GM23338 (cell line): ENCODE results near the gene ASCL5. TPM values are rescaled to one million over a fixed set of nuclear protein-coding genes. Genes with fewer than 3 reads are reported as not detected.

Source experiments
- ATAC-seq: fragments of 200-7000 bp; cut with Tn5 transposase; 3 replicates; pipeline ENCODE4 v1.9.1; 2020
- DNase-seq: peaks from one replicate; pipeline ENCODE4 v3.0.0-alpha.2; 2015; ENCODE audit warnings: low spot score
- H2AFZ ChIP-seq: fragments of 200-600 bp; sonication (generic); 2 replicates; pipeline ENCODE4 v1.8.0; 2016; ENCODE audit warnings: antibody characterized with exemption, mild to moderate bottlenecking, moderate library complexity
- H3F3A ChIP-seq: fragments of 200-600 bp; sonication (generic); replicated peaks from 2 replicates; pipeline ENCODE4 v1.8.0; 2017; ENCODE audit warnings: antibody characterized with exemption, mixed run types, low read depth
- H3K27ac ChIP-seq: fragments of 200-600 bp; sonication (generic); 2 replicates; pipeline ENCODE4 v1.6.1; 2016; ENCODE audit warnings: low read depth
- H3K27me3 ChIP-seq: fragments of 200-600 bp; sonication (generic); 2 replicates; pipeline ENCODE4 v1.8.0; 2016; ENCODE audit warnings: mild to moderate bottlenecking, mixed run types, moderate library complexity; ENCODE audit not compliant: insufficient read depth
- H3K36me3 ChIP-seq: fragments of 200-600 bp; sonication (generic); 2 replicates; pipeline ENCODE4 v1.8.0; 2016; ENCODE audit warnings: mild to moderate bottlenecking; ENCODE audit not compliant: insufficient read depth
- H3K4me1 ChIP-seq: fragments of 200-600 bp; sonication (generic); 2 replicates; pipeline ENCODE4 v1.8.0; 2016; ENCODE audit warnings: mild to moderate bottlenecking, moderate library complexity; ENCODE audit not compliant: insufficient read depth
- H3K4me2 ChIP-seq: fragments of 200-600 bp; sonication (generic); 2 replicates; pipeline ENCODE4 v1.7.1; 2017; ENCODE audit warnings: mixed run types
- H3K4me3 ChIP-seq: fragments of 200-600 bp; sonication (generic); 2 replicates; pipeline ENCODE4 v1.6.1; 2016; ENCODE audit warnings: mixed run types
- H3K79me2 ChIP-seq: fragments of 200-600 bp; sonication (generic); replicated peaks from 2 replicates; pipeline ENCODE4 v1.8.0; 2017; ENCODE audit warnings: mild to moderate bottlenecking; ENCODE audit not compliant: insufficient read depth
- H3K9me2 ChIP-seq: fragments of 200-600 bp; sonication (generic); 2 replicates; pipeline ENCODE4 v1.8.0; 2017; ENCODE audit not compliant: insufficient read depth
- H4K20me1 ChIP-seq: fragments of 200-600 bp; sonication (generic); replicated peaks from 2 replicates; pipeline ENCODE4 v1.8.0; 2017; ENCODE audit warnings: mild to moderate bottlenecking; ENCODE audit not compliant: insufficient read depth
- H3K27ac Mint-ChIP-seq: 2 replicates; pipeline ENCODE4 v1.8.0; 2020; ENCODE audit warnings: inconsistent platforms, mild to moderate bottlenecking, moderate library complexity, mixed read lengths
- H3K27me3 Mint-ChIP-seq: 3 replicates; pipeline ENCODE4 v1.8.0; 2022; ENCODE audit warnings: low read depth, mild to moderate bottlenecking, moderate library complexity, mixed read lengths, inconsistent platforms; ENCODE audit not compliant: insufficient read depth, poor library complexity
- H3K36me3 Mint-ChIP-seq: 3 replicates; pipeline ENCODE4 v1.8.0; 2021; ENCODE audit warnings: low read depth, mild to moderate bottlenecking, inconsistent platforms, moderate library complexity, mixed read lengths
- H3K4me1 Mint-ChIP-seq: 3 replicates; pipeline ENCODE4 v1.8.0; 2020; ENCODE audit warnings: mild to moderate bottlenecking, inconsistent platforms, mixed read lengths
- H3K4me3 Mint-ChIP-seq: 3 replicates; pipeline ENCODE4 v1.8.0; 2021; ENCODE audit warnings: moderate library complexity, mild to moderate bottlenecking, inconsistent platforms, mixed read lengths
- H3K9me3 Mint-ChIP-seq: 3 replicates; pipeline ENCODE4 v1.8.0; 2020; ENCODE audit warnings: moderate library complexity, mild to moderate bottlenecking, inconsistent platforms, mixed read lengths
- CREB1 ChIP-seq: fragments of 250-450 bp; sonication (Bioruptor Pico); IDR thresholded peaks from 2 replicates; pipeline ENCODE4 v1.5.0; 2020; ENCODE audit warnings: low read depth, mild to moderate bottlenecking, moderate library complexity
- EZH2 ChIP-seq: fragments of 200-600 bp; sonication (generic); IDR thresholded peaks from one replicate; pipeline ENCODE4 v1.8.0; 2017; ENCODE audit warnings: antibody characterized with exemption, mild to moderate bottlenecking, low read depth; ENCODE audit not compliant: unreplicated experiment
- JUNB ChIP-seq: IDR thresholded peaks from one replicate; pipeline ENCODE4 v1.6.1; 2016; ENCODE audit warnings: antibody characterized with exemption; ENCODE audit not compliant: unreplicated experiment
- NANOG ChIP-seq: IDR thresholded peaks from 2 replicates; pipeline ENCODE4 v1.6.1; 2016; ENCODE audit warnings: antibody characterized with exemption, borderline replicate concordance
- POLR2AphosphoS5 ChIP-seq: IDR thresholded peaks from 2 replicates; pipeline ENCODE4 v1.6.1; 2016; ENCODE audit warnings: antibody characterized with exemption, low read depth
- ZNF114 ChIP-seq: fragments of 250-450 bp; sonication (Bioruptor Pico); IDR thresholded peaks from 2 replicates; pipeline ENCODE4 v1.5.0; 2020; ENCODE audit warnings: mild to moderate bottlenecking, moderate library complexity
- polyA plus RNA-seq: library from polyadenylated mRNA; unstranded; fragments of >200 nt; fragmentation: Nextera tagmentation; extraction: Ambion mirVana; gene quantifications from 2 replicates; pipeline ENCODE4 v1.2.1, GENCODE V29; 2016
- total RNA-seq: library from RNA; depleted of rRNA; stranded (reverse); fragments of >200 nt; shearing (Covaris generic); gene quantifications from 2 replicates; pipeline ENCODE4 v1.2.3, GENCODE V29; 2014
- TF ChIP-seq, protein P1 (sequence below), 2 experiments: fragments of 200-600 bp in 1 of 2; sonication (generic) in 1 of 2; conservative IDR thresholded peaks; 2 replicates each; pipeline versions ENCODE4 v1.5.1 to v1.6.1; 2016 to 2017; ENCODE audit warnings: antibody characterized with exemption in 2 of 2, low read depth in 2 of 2, mild to moderate bottlenecking in 2 of 2, moderate library complexity in 1 of 2
- TF ChIP-seq, protein P2 (sequence below): IDR thresholded peaks from 2 replicates; pipeline ENCODE4 v1.6.1; 2016; ENCODE audit warnings: antibody characterized with exemption
- TF ChIP-seq, protein P3 (sequence below): fragments of 250-450 bp; sonication (Bioruptor Pico); IDR thresholded peaks from 2 replicates; pipeline ENCODE4 v1.5.0; 2020; ENCODE audit warnings: mild to moderate bottlenecking, moderate library complexity

Gene ASCL5
- total and polyA plus RNA-seq, 2 experiments from 2014 or later, result not detected

- Mint-ChIP-seq H3K9me3 (no peaks in the 10 kb centered on the region), H3K4me1 (peaks cover 5% of the 10 kb centered on the region), H3K36me3 (no peaks in the 10 kb centered on the region), H3K4me3 (no peak overlapping the region), H3K27me3 (peaks cover 2% of the 10 kb centered on the region), H3K27ac (no peak overlapping the region)
- H3K4me2 ChIP-seq, result no peak overlapping the region
- no peaks in the 10 kb centered on the region for H3K27me3 ChIP-seq
- no peaks in the 10 kb centered on the region for H4K20me1 ChIP-seq
- H3F3A ChIP-seq, result no peaks in the 10 kb centered on the region
- no peak overlapping the region for H3K4me3 ChIP-seq
- H2AFZ ChIP-seq, result no peak overlapping the region
- TF ChIP-seq NANOG, result no peak
- TF ChIP-seq CREB1 (CRISPR knock-in tag), result no peak
- TF ChIP-seq, protein P1, sequence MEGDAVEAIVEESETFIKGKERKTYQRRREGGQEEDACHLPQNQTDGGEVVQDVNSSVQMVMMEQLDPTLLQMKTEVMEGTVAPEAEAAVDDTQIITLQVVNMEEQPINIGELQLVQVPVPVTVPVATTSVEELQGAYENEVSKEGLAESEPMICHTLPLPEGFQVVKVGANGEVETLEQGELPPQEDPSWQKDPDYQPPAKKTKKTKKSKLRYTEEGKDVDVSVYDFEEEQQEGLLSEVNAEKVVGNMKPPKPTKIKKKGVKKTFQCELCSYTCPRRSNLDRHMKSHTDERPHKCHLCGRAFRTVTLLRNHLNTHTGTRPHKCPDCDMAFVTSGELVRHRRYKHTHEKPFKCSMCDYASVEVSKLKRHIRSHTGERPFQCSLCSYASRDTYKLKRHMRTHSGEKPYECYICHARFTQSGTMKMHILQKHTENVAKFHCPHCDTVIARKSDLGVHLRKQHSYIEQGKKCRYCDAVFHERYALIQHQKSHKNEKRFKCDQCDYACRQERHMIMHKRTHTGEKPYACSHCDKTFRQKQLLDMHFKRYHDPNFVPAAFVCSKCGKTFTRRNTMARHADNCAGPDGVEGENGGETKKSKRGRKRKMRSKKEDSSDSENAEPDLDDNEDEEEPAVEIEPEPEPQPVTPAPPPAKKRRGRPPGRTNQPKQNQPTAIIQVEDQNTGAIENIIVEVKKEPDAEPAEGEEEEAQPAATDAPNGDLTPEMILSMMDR (conservative IDR thresholded peaks at IDR 0.05; ENCODE audit: low read depth in 2 of 2), result peak; percentile 77 to 94
- DNase-seq, result peak; percentile 82
- no peaks in the 10 kb centered on the region for H3K9me2 ChIP-seq
- no peaks in the 10 kb centered on the region for H3K79me2 ChIP-seq
- no peaks in the 10 kb centered on the region for H3K36me3 ChIP-seq
- no peak overlapping the region for H3K27ac ChIP-seq
- no peaks in the 10 kb centered on the region for H3K4me1 ChIP-seq
- peak; percentile 98 for ATAC-seq
Measured at GRCh38 chr1:201085902-201086735, 40.9 kb downstream of the ASCL5 start.

DNA sequence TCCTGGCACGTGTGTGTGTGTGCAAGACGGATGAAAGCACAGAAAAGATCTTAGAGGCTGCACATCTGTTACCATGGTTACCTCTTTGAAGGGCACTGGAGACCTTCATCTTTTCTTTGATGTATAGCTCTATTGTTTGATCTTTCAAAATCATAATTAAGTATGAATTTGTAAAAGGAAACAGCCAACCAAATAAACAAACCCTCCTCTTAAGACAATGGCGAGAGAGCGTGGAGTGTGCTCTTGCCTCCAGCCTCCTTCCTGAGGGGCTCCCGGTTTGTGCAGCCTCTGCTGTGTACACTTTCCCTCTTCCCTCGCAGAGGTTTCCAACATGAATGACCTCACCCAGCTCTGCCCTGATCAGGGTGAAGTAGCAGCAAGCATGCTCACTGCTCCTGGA, 42.7 kb downstream of the ASCL5 start:
- H3K4me3 ChIP-seq, result no peak overlapping the region
- no peaks in the 10 kb centered on the region for H3K9me2 ChIP-seq
- H2AFZ ChIP-seq, result no peak overlapping the region
- Mint-ChIP-seq H3K27me3 (peaks cover 2% of the 10 kb centered on the region), H3K4me3 (no peak overlapping the region), H3K36me3 (no peaks in the 10 kb centered on the region), H3K27ac (no peak overlapping the region), H3K4me1 (peaks cover 2% of the 10 kb centered on the region), H3K9me3 (no peaks in the 10 kb centered on the region)
- ATAC-seq, result no peak
- no peaks in the 10 kb centered on the region for H3K36me3 ChIP-seq
- H4K20me1 ChIP-seq, result no peaks in the 10 kb centered on the region
- no peaks in the 10 kb centered on the region for H3K27me3 ChIP-seq
- H3K27ac ChIP-seq, result no peak overlapping the region
- H3K79me2 ChIP-seq, result no peaks in the 10 kb centered on the region
- no peak overlapping the region for H3K4me2 ChIP-seq
- H3K4me1 ChIP-seq, result no peaks in the 10 kb centered on the region
- no peak for DNase-seq
- TF ChIP-seq, protein P2, sequence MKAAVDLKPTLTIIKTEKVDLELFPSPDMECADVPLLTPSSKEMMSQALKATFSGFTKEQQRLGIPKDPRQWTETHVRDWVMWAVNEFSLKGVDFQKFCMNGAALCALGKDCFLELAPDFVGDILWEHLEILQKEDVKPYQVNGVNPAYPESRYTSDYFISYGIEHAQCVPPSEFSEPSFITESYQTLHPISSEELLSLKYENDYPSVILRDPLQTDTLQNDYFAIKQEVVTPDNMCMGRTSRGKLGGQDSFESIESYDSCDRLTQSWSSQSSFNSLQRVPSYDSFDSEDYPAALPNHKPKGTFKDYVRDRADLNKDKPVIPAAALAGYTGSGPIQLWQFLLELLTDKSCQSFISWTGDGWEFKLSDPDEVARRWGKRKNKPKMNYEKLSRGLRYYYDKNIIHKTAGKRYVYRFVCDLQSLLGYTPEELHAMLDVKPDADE, result no peak
- no peak for TF ChIP-seq EZH2
- TF ChIP-seq, protein P3, sequence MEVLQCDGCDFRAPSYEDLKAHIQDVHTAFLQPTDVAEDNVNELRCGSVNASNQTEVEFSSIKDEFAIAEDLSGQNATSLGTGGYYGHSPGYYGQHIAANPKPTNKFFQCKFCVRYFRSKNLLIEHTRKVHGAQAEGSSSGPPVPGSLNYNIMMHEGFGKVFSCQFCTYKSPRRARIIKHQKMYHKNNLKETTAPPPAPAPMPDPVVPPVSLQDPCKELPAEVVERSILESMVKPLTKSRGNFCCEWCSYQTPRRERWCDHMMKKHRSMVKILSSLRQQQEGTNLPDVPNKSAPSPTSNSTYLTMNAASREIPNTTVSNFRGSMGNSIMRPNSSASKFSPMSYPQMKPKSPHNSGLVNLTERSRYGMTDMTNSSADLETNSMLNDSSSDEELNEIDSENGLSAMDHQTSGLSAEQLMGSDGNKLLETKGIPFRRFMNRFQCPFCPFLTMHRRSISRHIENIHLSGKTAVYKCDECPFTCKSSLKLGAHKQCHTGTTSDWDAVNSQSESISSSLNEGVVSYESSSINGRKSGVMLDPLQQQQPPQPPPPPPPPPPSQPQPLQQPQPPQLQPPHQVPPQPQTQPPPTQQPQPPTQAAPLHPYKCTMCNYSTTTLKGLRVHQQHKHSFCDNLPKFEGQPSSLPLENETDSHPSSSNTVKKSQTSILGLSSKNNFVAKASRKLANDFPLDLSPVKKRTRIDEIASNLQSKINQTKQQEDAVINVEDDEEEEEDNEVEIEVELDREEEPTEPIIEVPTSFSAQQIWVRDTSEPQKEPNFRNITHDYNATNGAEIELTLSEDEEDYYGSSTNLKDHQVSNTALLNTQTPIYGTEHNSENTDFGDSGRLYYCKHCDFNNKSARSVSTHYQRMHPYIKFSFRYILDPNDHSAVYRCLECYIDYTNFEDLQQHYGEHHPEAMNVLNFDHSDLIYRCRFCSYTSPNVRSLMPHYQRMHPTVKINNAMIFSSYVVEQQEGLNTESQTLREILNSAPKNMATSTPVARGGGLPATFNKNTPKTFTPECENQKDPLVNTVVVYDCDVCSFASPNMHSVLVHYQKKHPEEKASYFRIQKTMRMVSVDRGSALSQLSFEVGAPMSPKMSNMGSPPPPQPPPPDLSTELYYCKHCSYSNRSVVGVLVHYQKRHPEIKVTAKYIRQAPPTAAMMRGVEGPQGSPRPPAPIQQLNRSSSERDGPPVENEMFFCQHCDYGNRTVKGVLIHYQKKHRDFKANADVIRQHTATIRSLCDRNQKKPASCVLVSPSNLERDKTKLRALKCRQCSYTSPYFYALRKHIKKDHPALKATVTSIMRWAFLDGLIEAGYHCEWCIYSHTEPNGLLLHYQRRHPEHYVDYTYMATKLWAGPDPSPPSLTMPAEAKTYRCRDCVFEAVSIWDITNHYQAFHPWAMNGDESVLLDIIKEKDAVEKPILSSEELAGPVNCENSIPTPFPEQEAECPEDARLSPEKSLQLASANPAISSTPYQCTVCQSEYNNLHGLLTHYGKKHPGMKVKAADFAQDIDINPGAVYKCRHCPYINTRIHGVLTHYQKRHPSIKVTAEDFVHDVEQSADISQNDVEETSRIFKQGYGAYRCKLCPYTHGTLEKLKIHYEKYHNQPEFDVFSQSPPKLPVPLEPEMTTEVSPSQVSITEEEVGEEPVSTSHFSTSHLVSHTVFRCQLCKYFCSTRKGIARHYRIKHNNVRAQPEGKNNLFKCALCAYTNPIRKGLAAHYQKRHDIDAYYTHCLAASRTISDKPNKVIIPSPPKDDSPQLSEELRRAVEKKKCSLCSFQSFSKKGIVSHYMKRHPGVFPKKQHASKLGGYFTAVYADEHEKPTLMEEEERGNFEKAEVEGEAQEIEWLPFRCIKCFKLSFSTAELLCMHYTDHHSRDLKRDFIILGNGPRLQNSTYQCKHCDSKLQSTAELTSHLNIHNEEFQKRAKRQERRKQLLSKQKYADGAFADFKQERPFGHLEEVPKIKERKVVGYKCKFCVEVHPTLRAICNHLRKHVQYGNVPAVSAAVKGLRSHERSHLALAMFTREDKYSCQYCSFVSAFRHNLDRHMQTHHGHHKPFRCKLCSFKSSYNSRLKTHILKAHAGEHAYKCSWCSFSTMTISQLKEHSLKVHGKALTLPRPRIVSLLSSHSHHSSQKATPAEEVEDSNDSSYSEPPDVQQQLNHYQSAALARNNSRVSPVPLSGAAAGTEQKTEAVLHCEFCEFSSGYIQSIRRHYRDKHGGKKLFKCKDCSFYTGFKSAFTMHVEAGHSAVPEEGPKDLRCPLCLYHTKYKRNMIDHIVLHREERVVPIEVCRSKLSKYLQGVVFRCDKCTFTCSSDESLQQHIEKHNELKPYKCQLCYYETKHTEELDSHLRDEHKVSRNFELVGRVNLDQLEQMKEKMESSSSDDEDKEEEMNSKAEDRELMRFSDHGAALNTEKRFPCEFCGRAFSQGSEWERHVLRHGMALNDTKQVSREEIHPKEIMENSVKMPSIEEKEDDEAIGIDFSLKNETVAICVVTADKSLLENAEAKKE (CRISPR knock-in tag), result no peak
- TF ChIP-seq JUNB, result no peak
- TF ChIP-seq, protein P1 (conservative IDR thresholded peaks at IDR 0.05; ENCODE audit: low read depth in 2 of 2), result no peak
- TF ChIP-seq ZNF114 (CRISPR knock-in tag), result no peak
- no peak for TF ChIP-seq POLR2AphosphoS5
- H3F3A ChIP-seq, result no peaks in the 10 kb centered on the region
